ENCODE measurements around the gene QTRT2.

Gene QTRT2

DNA sequence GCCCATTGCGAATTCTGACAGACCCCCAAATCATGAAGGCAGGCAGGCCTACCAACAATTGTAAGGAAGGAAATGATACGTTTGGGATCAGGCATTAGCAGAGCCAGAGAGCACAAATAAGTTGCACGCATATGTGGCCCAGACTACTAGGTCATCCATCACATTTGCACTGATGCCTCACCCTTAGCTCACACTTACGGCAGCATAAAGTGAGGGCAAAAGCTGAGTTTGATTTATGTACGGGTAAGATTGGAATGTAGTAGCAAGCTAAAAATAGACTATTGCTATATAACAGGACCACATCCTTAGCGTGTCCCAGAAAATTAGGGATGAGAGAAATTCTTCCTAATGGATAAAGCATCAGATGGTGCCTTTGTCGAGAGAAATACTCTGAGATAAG, 58.6 kb downstream of the QTRT2 start:
- TF ChIP-seq, protein P1, sequence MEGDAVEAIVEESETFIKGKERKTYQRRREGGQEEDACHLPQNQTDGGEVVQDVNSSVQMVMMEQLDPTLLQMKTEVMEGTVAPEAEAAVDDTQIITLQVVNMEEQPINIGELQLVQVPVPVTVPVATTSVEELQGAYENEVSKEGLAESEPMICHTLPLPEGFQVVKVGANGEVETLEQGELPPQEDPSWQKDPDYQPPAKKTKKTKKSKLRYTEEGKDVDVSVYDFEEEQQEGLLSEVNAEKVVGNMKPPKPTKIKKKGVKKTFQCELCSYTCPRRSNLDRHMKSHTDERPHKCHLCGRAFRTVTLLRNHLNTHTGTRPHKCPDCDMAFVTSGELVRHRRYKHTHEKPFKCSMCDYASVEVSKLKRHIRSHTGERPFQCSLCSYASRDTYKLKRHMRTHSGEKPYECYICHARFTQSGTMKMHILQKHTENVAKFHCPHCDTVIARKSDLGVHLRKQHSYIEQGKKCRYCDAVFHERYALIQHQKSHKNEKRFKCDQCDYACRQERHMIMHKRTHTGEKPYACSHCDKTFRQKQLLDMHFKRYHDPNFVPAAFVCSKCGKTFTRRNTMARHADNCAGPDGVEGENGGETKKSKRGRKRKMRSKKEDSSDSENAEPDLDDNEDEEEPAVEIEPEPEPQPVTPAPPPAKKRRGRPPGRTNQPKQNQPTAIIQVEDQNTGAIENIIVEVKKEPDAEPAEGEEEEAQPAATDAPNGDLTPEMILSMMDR (IDR thresholded peaks at IDR 0.05; ENCODE audit: low read depth, low read length): no peak

DNA sequence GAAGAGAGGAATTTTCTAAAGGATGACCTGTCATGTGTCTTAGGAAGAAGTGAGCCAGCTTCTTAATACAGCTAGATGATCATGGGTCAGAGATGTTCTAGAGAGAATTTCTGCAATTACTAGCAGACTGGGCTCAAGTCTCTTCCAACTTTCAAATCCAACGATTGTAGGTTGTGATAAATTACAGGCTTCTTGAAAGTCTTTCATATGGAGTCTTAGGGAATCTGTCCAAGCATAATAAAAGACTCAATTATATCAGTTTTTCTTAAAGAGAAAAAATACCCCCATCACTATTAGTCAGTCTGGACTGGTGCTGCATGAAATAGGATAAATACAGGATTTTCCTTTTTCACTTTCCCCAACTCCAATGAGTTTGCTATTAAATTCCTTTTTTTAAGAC, 63.2 kb downstream of the QTRT2 start:
- no peak overlapping the region for H3K4me3 ChIP-seq (ENCODE audit: low read depth, low read length)
- TF ChIP-seq, protein P1 (IDR thresholded peaks at IDR 0.05; ENCODE audit: low read depth, low read length): no peak

More for the DNA sequence above, 58.6 kb downstream of the QTRT2 start:
- no peak overlapping the region for H3K4me3 ChIP-seq (ENCODE audit: low read depth, low read length)

DNA sequence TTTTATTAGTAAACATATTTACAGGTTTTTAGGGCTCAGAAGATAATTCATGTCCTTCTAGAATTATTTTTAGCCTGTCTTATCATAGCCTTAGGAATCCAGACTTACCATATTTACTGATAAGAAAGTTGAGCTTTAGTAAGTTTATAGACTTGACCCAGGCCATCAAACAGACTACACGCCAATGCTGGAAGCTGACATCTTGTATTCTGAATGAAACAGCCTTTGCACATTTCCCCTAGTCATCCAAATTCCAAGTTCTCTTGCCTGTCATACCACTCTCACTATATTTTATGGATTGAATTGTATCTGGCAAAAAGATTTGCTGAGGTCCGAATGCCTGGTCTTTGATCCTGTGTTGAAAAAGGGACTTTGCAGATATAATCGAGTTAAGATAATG, 63.7 kb downstream of the QTRT2 start:
- TF ChIP-seq, protein P1 (IDR thresholded peaks at IDR 0.05; ENCODE audit: low read depth, low read length): no peak

DNA sequence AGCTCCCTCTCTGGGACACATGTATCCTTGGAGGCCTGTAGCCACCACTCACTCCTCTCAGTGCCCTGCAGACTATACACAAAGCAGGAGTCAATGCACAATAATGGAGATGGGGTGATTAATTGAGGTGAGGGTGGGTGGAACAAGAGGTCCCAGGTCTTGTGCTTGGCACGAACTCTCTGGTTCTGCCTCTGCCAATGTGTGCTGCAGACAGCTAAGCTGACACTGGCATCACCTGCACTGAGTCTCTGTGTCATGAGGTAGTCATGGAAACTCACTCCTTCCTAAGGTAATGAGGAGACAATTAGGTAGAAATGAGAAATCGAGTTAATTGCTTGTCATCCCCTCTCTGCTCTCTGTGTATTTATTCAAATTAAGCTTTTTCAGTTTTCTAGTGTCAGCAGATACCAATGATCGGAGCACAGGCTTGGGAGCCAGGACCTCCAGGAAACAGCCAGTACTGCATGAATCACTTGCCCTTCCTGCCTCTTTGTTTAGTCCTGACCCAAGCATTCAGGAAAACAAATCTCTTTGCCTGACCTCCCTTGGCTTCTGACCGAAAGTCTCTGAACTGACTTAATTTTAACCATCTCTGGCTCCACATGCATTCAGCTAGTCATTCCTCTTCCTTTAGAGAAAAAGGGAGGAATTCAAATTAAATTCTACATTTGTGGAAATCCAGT, 65.6 kb downstream of the QTRT2 start:
- TF ChIP-seq, protein P1 (IDR thresholded peaks at IDR 0.05; ENCODE audit: low read depth, low read length): no peak
- H3K4me3 ChIP-seq (ENCODE audit: low read depth, low read length): no peak overlapping the region

More for the DNA sequence above, 63.7 kb downstream of the QTRT2 start:
- H3K4me3 ChIP-seq (ENCODE audit: low read depth, low read length): no peak overlapping the region

DNA sequence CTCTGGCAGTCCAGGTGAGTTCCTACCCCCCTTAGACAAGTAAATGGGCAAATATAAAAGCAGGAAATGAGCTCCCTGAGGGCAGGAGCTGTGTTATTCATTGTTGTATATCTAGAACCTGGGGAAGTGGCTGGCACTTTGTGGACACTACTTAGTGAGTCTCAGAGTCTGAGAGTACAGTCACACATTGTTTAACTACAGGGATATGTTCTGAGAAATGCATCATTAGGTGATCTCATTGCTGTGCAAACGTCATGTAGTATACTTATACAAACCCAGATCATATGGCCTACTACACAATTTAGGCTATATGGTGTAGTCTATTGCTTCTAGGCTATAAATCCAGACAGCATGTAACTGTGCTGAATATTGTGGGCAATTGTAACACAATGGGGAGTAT, 69.9 kb downstream of the QTRT2 start:
- TF ChIP-seq, protein P1 (IDR thresholded peaks at IDR 0.05; ENCODE audit: low read depth, low read length): no peak
- H3K4me3 ChIP-seq (ENCODE audit: low read depth, low read length): no peak overlapping the region

DNA sequence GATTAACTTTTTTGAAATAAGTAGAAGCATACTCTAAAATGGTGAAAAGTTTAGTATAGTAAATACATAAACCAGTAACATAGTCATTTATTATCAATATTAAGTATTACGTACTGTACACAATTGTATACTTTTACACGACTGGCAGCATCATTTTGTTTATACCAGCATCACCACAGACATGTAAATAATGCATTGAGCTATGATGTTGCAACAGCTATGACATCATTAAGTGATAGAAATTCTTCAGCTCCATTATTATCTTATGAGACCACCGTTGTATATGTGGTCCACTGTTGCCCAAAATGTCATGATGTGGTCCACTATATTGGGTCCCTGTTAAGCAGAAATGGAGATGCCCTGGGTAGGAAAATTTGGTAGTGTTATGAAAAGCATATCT, 71.0 kb downstream of the QTRT2 start:
- H3K4me3 ChIP-seq (ENCODE audit: low read depth, low read length): no peak overlapping the region
- TF ChIP-seq, protein P1 (IDR thresholded peaks at IDR 0.05; ENCODE audit: low read depth, low read length): no peak

DNA sequence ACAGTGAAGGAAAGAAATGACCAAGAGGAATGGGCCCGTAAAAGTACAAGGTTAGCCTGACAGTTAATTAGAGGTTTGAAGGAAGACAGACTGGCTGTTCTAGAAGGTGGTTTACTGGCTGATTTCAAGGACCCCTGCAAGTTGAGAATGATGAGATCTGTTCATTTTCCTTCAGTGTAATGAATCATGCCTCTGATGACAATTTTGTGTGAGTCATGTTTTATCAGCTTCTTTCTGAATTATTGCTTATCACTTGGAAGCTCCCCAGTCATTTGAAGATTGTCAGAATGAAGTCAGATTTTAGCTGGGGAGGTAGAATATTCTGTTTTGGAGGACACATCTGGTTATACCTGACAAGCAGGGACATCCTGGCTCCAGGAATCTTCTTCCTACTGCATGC, 71.7 kb downstream of the QTRT2 start:
- H3K4me3 ChIP-seq (ENCODE audit: low read depth, low read length): no peak overlapping the region
- TF ChIP-seq, protein P1 (IDR thresholded peaks at IDR 0.05; ENCODE audit: low read depth, low read length): no peak
